Aorta (tissue), 5 donors: ENCODE results near the gene ERN1. TPM values are rescaled to one million over a fixed set of nuclear protein-coding genes. Genes with fewer than 3 reads are reported as not detected.

Experiments
- ATAC-seq: fragments of 200-7000 bp; cut with Tn5 transposase; one replicate; pipeline ENCODE4 v1.9.1; 2022; ENCODE audit warnings: moderate library complexity; ENCODE audit not compliant: low FRiP score
- DNase-seq, 2 donors: peaks; one replicate each; pipeline ENCODE4 v3.0.0-alpha.2; 2020
- H3K27ac ChIP-seq, 2 donors: one replicate each; pipeline ENCODE4 v1.5.1; 2013; ENCODE audit warnings: low read length in 2 of 2, mild to moderate bottlenecking in 2 of 2, moderate library complexity in 2 of 2, control low read depth in 1 of 2, inconsistent platforms in 1 of 2, low read depth in 1 of 2
- H3K27me3 ChIP-seq, 2 donors: one replicate each; pipeline ENCODE4 v1.6.1; 2013; ENCODE audit warnings: control low read depth in 1 of 2, low read length in 1 of 2, mild to moderate bottlenecking in 1 of 2, moderate library complexity in 1 of 2; ENCODE audit not compliant: insufficient read depth in 2 of 2, control insufficient read depth in 1 of 2
- H3K36me3 ChIP-seq, 2 donors: one replicate each; pipeline ENCODE4 v1.6.1; 2013; ENCODE audit warnings: control low read depth in 1 of 2, low read length in 1 of 2, mild to moderate bottlenecking in 1 of 2; ENCODE audit not compliant: insufficient read depth in 2 of 2, control insufficient read depth in 1 of 2
- H3K4me1 ChIP-seq, 2 donors: one replicate each; pipeline ENCODE4 v1.6.1; 2013; ENCODE audit warnings: low read length in 2 of 2, control low read depth in 1 of 2, mild to moderate bottlenecking in 1 of 2, moderate library complexity in 1 of 2; ENCODE audit not compliant: insufficient read depth in 2 of 2, control insufficient read depth in 1 of 2
- H3K4me3 ChIP-seq, 2 donors: one replicate each; pipeline ENCODE4 v1.5.1; 2013; ENCODE audit warnings: low read length in 2 of 2, control low read depth in 1 of 2, mild to moderate bottlenecking in 1 of 2
- H3K9me3 ChIP-seq: one replicate; pipeline ENCODE4 v1.6.1; 2013; ENCODE audit warnings: mild to moderate bottlenecking, low read length; ENCODE audit not compliant: control insufficient read depth
- WGBS, 2 donors: extraction: QIAGEN DNeasy Blood & Tissue Kit; methylation state at CpG; one replicate each; pipeline ENCODE4 v1.1.7; 2013; 5-methylcytosine and 5-hydroxymethylcytosine counted together
- intact Hi-C, 2 donors: fragments of 100-400 bp; cut with DNase I; formaldehyde crosslinking; loops; one replicate each; pipeline versions ENCODE4 v1.14.2 to v1.15.0; 2022
- polyA plus RNA-seq, 2 donors: library from polyadenylated mRNA; stranded (reverse); fragments of 200-250 nt; gene quantifications; one replicate each; pipeline ENCODE4 v1.2.3, GENCODE V29; 2013
- total RNA-seq, 2 donors: library from RNA; stranded (reverse); fragmentation: NEBNext Ultra II Directional; extraction: Animal tissue kit (Norgen Biotek cat#: 25700); gene quantifications; one replicate each; pipeline ENCODE4 v1.2.1, GENCODE V29; 2021
- donor health status: healthy with polysubstance abuse.
- donor health status: Bipolar disorder and iron deficiency.
- donor health status: DM: no; HTN: no; CAD: no.
- donor health status: DM: no; HTN: no; CAD: no.
- donor health status: DM: yes; HTN: yes; CAD: no.

The ERN1 gene
- total and polyA plus RNA-seq, 4 donors, result 1.0 to 31.0 (median 11.5) TPM

DNA sequence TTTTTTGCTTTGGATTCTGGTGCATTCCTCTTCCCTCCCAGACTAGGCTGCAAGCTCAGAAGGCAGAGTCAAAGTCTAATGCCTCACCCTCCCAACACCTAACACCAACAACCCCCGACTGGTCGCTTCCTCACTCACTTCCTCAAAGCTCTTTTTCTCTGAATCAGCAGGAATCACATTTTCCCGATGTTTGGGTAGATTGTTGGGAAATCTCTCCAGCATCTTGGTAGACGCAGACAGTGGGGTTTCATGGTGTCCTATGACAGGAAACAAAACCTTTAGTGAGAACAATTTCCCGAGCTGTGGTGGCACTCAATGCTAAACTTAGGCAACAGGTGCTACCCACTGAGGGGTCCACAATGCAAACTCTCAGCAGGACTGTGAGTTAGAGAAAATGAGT is 69.6 kb downstream of the ERN1 start:
- Histone ChIP-seq H3K9me3 (no peaks in the 10 kb centered on the region), H3K27me3 (no peaks in the 10 kb centered on the region), H3K27ac (no peak overlapping the region), H3K4me1 (no peaks in the 10 kb centered on the region), H3K36me3 (peaks cover 0 to 1% of the 10 kb centered on the region in 2 donors), H3K4me3 (no peak overlapping the region)
- DNase-seq, result no peak
- intact Hi-C loops, result loop anchor here (5.0 kb wide), 1 partner anchor 72 kb away; the partner anchor contains the start of gene ERN1 (in 2 of the 2)
- no peak for ATAC-seq
- WGBS, 2 donors, result 87 to 92% methylated on average over 5 of the region's 5 CpGs

- no peaks in the 10 kb centered on the region for H3K4me1 ChIP-seq
- H3K9me3 ChIP-seq, result no peaks in the 10 kb centered on the region
- H3K36me3 ChIP-seq, result peaks cover 0 to 1% of the 10 kb centered on the region in 2 donors
- WGBS, 2 donors, result 94 to 97% methylated on average over 2 of the region's 2 CpGs
- no peak overlapping the region for H3K4me3 ChIP-seq
- no peak overlapping the region for H3K27ac ChIP-seq
- no peaks in the 10 kb centered on the region for H3K27me3 ChIP-seq
- intact Hi-C loops, result loop anchor here (5.0 kb wide), 1 partner anchor 73 kb away; the partner anchor contains the start of gene ERN1 (in 2 of the 2)
- DNase-seq (no peak), ATAC-seq (no peak)
Observed at GRCh38 chr17:64059756-64060155, 70.2 kb downstream of the ERN1 start.

DNA sequence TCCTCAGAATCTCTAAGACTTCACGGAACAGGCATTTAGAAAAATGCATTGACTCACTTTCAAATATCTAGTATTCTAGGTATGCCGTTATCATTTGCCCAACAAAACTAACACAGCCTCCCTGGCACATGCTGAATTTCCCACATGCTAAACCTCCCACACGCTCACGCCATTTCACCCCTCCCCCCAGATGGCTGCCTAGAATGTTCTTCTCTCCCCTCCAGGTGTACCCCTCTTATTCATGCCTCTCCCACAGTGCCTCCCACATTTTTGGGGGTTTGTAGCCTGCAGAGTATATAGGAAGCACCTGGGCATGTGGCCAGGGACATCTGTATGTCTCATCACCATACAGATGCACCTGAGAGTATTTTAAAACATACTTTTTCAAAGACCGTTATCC is 71.3 kb downstream of the ERN1 start:
- DNase-seq (no peak), ATAC-seq (no peak)
- intact Hi-C loops, result no loop called here
- H3K27me3 ChIP-seq, result no peaks in the 10 kb centered on the region
- WGBS, 2 donors, result 36 to 55% methylated on average over 5 of the region's 5 CpGs
- no peak overlapping the region for H3K27ac ChIP-seq
- H3K9me3 ChIP-seq, result no peaks in the 10 kb centered on the region
- peaks cover 1 to 3% of the 10 kb centered on the region in 2 donors for H3K36me3 ChIP-seq
- no peaks in the 10 kb centered on the region for H3K4me1 ChIP-seq
- no peak overlapping the region for H3K4me3 ChIP-seq

DNA sequence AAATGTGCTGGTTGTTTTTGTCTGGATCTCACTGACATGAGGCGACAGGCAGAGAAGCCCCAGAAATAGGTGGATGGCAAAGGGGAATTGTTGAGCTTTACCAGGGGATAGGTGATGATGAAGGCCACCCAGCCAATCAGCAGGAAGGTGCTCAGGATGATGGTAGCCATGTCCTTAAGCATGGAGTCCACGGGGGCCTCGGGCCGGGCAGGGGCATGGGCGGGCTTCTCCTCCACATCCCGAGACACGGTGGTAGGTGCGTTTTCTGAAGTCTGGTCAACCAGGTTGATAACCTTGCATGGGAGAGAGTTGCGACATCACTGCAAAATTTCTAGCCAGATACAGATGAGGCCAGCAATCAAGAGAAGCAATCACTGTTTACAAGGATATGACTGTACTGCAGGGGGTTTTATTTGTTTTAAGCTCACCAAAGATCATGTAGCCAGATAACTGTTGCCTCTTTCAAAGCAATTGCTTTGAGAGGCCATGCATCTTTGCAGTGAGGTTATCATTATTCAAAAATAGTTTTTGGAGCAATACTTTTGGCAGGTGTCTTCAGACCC is 72.2 kb downstream of the ERN1 start:
- peaks cover 2 to 3% of the 10 kb centered on the region in 2 donors for H3K36me3 ChIP-seq

DNA sequence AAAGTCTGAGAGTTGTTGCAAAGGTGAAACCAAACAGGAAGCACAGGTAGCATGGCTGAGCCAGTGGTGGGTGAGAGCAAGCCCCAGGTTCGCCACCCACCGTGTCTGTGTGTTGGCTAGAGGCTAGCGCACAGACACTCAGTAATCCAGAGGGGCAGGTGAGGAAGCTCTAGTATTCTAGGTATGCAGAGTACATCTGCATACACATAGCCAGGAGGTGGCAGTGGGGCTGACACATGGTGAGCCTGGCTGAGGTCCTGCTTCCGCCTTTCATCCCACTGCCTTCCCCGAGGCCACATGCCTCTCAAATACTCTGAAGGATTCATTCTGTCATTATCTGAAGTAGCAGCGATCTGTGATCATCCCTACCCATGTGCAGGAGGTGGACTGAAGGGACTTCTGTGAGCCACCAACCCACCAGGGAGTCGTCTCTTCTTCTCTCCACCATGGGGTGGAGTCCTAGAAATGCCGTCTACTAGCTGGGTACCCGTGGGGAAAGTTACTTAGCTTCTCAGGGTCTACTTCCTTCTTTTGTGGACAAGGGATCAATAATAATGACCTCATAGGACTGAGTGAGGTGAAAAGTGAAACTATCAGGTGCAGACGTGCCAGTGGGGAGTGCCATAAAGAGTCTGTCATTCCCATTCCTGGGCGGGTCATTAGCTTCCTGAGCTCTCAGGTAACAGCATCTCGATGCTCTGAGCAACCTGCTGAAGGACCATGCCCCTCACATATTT is 73.5 kb downstream of the ERN1 start:
- 78 to 80% methylated on average over 12 of the region's 12 CpGs for WGBS, 2 donors
- no peak for ATAC-seq
- intact Hi-C loops, result no loop called here

More for the DNA sequence above, 72.2 kb downstream of the ERN1 start:
- Histone ChIP-seq H3K27me3 (no peaks in the 10 kb centered on the region), H3K9me3 (no peaks in the 10 kb centered on the region), H3K4me1 (no peaks in the 10 kb centered on the region), H3K27ac (no peak overlapping the region), H3K4me3 (no peak overlapping the region)
- intact Hi-C loops, result no loop called here
- 94 to 97% methylated on average over 9 of the region's 9 CpGs for WGBS, 2 donors
- DNase-seq (no peak), ATAC-seq (no peak)

DNA sequence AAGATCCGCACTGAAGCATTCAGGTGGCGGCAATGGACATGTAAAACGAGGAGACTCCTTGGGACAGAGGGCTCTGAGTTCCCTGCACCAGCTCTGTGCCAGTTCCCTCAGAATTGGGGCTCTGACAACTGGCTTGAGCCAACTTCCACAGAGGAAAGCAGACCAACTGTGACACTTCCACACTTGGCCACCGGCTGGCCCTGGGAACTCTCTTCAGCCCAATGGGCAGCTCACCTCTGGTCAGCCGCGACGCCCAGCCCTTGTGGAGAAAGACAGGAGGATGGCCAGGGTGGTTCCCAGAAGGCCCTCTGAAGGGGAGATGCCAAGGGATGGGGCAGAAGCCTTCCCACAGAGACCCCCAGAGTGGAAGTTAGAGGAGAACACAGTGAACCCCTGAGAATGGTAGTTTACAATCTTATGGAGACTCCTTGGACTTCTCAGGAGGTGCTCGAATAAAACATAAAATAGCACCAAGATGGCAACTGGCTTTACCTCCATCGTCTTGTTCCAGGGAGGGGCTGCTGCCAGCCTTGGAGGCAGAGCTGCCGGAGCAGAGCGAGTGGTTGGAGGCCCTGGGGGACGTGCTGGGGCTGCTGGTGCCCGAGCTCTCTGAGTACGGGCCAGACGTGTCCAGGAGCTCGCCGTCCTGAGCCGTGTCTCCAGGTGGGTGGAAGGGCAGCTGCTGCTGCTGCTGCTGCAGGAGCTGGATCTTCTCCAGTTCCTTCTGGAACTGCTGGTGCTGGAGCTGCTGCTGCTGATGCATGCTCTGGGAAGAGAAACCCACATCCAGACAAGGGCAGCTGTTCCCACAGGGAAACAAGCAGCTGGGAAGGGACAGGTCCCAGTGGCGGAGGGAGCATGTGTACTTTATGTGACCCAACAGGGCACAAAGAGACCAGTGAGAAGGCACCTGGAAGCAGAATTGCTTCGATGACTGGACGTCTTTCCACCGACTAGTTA is 74.5 kb downstream of the ERN1 start:
- peaks cover 3% of the 10 kb centered on the region in 2 donors for H3K36me3 ChIP-seq
- no peak overlapping the region for H3K27ac ChIP-seq
- no peaks in the 10 kb centered on the region for H3K4me1 ChIP-seq
- no peak overlapping the region for H3K4me3 ChIP-seq
- intact Hi-C loops, result no loop called here
- WGBS, 2 donors, result 90 to 92% methylated on average over 22 of the region's 22 CpGs
- ATAC-seq (no peak), DNase-seq (no peak)
- H3K27me3 ChIP-seq, result no peaks in the 10 kb centered on the region
- no peaks in the 10 kb centered on the region for H3K9me3 ChIP-seq

More for the DNA sequence above, 73.5 kb downstream of the ERN1 start:
- Histone ChIP-seq H3K36me3 (peaks cover 3% of the 10 kb centered on the region in 2 donors), H3K27me3 (no peaks in the 10 kb centered on the region), H3K4me3 (no peak overlapping the region), H3K4me1 (no peaks in the 10 kb centered on the region), H3K27ac (no peak overlapping the region), H3K9me3 (no peaks in the 10 kb centered on the region)
- DNase-seq, result no peak

DNA sequence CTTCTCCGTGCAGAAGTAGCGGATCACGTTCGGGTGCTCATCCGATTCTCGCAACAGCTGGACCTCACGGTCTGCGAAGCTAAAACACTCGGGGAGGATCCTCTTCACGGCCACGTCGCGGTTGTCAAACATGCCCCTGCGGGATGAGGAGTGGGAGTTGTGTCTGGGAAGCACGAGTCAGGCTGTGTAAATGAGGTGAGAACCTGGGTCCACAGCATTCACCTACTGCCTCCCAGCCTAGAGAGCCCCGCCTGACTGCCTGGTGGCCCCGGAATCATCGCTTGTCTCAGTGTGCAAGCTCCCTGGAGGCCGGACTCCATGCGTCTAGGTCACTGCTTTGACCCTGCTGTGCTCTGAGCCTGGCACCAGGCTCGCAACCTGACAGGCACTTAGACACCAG is 75.6 kb downstream of the ERN1 start:
- DNase-seq (no peak), ATAC-seq (no peak)
- no peaks in the 10 kb centered on the region for H3K9me3 ChIP-seq
- 93 to 95% methylated on average over 21 of the region's 21 CpGs for WGBS, 2 donors
- no peak overlapping the region for H3K4me3 ChIP-seq
- no peak overlapping the region for H3K27ac ChIP-seq
- intact Hi-C loops, result no loop called here
- no peaks in the 10 kb centered on the region for H3K4me1 ChIP-seq
- peaks cover 3 to 9% of the 10 kb centered on the region in 2 donors for H3K36me3 ChIP-seq
- no peaks in the 10 kb centered on the region for H3K27me3 ChIP-seq

DNA sequence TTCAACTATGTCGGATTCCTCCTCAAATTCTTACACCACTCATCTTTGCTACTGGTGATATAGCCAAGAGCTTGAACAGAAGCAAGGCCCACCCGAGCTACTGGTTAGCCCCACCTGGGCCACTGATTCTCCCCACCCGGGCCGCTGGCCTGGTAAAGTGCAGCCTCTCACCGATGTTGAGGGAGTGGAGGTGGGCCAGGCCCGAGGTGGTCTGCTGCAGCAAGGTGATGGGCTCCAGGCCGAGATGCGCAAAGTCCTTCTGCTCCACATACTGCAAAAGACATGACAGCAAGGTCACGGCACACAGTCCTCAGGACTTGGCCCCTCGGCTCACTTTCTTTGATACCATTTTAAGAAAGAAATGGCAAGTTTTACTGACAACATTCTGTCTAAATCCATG is 76.8 kb downstream of the ERN1 start:
- no peaks in the 10 kb centered on the region for H3K4me1 ChIP-seq
- 93 to 95% methylated on average over 10 of the region's 10 CpGs for WGBS, 2 donors

More for the DNA sequence above, 76.8 kb downstream of the ERN1 start:
- ATAC-seq (no peak), DNase-seq (no peak)
- Histone ChIP-seq H3K27ac (no peak overlapping the region), H3K4me3 (no peak overlapping the region), H3K9me3 (no peaks in the 10 kb centered on the region), H3K36me3 (peaks cover 3 to 13% of the 10 kb centered on the region in 2 donors), H3K27me3 (no peaks in the 10 kb centered on the region)
- intact Hi-C loops, result no loop called here
